ENCODE results near the gene INPP5B. TPM values are rescaled to one million over a fixed set of nuclear protein-coding genes. Genes with fewer than 3 reads are reported as not detected.
A peak's percentile ranks its signal among the peaks of the same experiment; 100 is the strongest.

The INPP5B gene
- total RNA-seq, 2 donors from 2014 or later = 14.3 to 24.6 TPM

DNA sequence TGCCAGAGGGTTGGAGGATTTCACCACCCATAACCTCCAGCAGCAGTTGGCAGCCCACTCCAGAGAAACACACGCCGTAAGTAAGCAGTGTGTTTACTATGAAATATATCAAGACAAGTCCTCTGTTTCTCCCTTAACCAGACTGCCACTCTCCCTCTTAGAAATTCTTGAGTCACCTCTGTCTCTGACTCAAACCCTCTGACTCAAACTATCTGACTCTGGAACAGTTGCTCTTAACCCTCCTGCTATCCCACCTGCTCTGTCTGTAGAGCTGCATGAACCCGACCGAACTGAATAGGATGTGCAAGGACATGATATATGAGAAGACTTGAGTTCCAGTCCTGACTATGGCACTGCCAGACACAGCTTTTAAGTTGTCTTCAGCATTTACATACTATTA lies 14.1 kb downstream of the INPP5B start:
- no peaks in the 10 kb centered on the region for H3K36me3 ChIP-seq
- intact Hi-C loops (cut with DNase I) = no loop called here
- no peak overlapping the region for H3K9ac ChIP-seq (ENCODE audit: low read depth in 2 of 2, low read length in 2 of 2)
- no peak overlapping the region for H3K27ac ChIP-seq
- no peaks in the 10 kb centered on the region for H3K27me3 ChIP-seq
- peaks cover 5% of the 10 kb centered on the region for H3K4me1 ChIP-seq
- H3K4me3 ChIP-seq = no peak overlapping the region
- no peaks in the 10 kb centered on the region for H3K9me3 ChIP-seq
- no peak for DNase-seq
- TF ChIP-seq, protein P1, sequence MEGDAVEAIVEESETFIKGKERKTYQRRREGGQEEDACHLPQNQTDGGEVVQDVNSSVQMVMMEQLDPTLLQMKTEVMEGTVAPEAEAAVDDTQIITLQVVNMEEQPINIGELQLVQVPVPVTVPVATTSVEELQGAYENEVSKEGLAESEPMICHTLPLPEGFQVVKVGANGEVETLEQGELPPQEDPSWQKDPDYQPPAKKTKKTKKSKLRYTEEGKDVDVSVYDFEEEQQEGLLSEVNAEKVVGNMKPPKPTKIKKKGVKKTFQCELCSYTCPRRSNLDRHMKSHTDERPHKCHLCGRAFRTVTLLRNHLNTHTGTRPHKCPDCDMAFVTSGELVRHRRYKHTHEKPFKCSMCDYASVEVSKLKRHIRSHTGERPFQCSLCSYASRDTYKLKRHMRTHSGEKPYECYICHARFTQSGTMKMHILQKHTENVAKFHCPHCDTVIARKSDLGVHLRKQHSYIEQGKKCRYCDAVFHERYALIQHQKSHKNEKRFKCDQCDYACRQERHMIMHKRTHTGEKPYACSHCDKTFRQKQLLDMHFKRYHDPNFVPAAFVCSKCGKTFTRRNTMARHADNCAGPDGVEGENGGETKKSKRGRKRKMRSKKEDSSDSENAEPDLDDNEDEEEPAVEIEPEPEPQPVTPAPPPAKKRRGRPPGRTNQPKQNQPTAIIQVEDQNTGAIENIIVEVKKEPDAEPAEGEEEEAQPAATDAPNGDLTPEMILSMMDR (IDR thresholded peaks at IDR 0.05) = no peak

GRCh38 chr1:37931361-37932158 lies 15.3 kb downstream of the INPP5B start:
- TF ChIP-seq, protein P1 (IDR thresholded peaks at IDR 0.05) = no peak
- Histone ChIP-seq H3K4me3 (peak overlapping the region; percentile 95), H3K27ac (peak overlapping the region; percentile 61), H3K4me1 (peaks cover 5% of the 10 kb centered on the region), H3K36me3 (no peaks in the 10 kb centered on the region), H3K27me3 (no peaks in the 10 kb centered on the region), H3K9me3 (no peaks in the 10 kb centered on the region), H3K9ac (ENCODE audit: low read depth in 2 of 2, low read length in 2 of 2) (peak overlapping the region; percentile 84)
- DNase-seq = peak; percentile 99
- intact Hi-C loops (cut with DNase I) = no loop called here

GRCh38 chr1:37931102-37931360 lies 15.8 kb downstream of the INPP5B start:
- H3K4me3 ChIP-seq = peak overlapping the region; percentile 95
- H3K4me1 ChIP-seq = peaks cover 5% of the 10 kb centered on the region
- no peaks in the 10 kb centered on the region for H3K27me3 ChIP-seq
- peak overlapping the region; percentile 61 for H3K27ac ChIP-seq
- TF ChIP-seq, protein P1 (IDR thresholded peaks at IDR 0.05) = no peak
- DNase-seq = no peak
- H3K9me3 ChIP-seq = no peaks in the 10 kb centered on the region
- no peaks in the 10 kb centered on the region for H3K36me3 ChIP-seq
- intact Hi-C loops (cut with DNase I) = no loop called here
- peak overlapping the region; percentile 84 for H3K9ac ChIP-seq (ENCODE audit: low read depth in 2 of 2, low read length in 2 of 2)

DNA sequence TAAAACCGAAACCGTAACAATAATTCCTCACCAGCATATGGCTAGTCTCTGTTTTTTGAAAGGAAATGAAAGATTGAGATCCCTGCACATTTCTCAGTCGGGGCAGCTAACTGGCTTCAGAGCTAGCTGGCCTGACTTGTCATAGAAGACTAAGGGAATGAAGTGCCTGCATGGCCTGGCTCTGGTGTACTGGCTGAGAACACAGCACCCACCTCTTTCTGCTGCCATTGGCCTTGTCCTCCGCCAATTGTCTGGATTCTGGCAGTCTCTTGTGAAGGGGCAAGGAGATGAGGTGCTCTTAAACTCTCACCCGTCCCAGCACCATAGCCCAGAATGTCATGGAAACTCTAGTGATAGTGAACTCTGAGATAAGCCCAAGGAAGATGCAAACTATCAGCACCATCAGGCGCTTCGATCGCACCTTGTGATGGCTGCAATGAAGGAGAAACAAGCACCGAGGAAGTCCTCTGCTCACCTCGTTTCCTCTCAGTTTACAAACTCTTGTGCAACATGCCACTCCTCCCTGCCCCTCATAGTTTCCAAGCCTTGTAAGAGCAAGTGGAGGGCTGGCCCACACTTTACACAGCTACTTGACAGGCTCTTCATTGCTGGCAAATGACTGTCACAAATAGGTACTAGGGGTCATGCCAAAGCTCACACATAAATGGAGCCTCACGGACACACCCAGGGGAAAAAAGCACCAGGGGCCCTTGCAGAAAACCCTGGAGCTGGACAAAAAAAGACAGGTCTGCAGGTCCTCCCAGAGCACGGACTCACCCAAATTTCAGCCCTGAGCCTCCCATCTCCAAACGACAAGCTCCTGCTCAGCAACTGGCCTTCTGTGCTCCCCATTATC lies 16.4 kb downstream of the INPP5B start:
- no peaks in the 10 kb centered on the region for H3K9me3 ChIP-seq
- peak; percentile 26 for DNase-seq
- H3K27me3 ChIP-seq = no peaks in the 10 kb centered on the region
- H3K9ac ChIP-seq (ENCODE audit: low read depth in 2 of 2, low read length in 2 of 2) = peak overlapping the region; percentile 84
- no peak overlapping the region for H3K27ac ChIP-seq
- intact Hi-C loops (cut with DNase I) = no loop called here
- peak overlapping the region; percentile 95 for H3K4me3 ChIP-seq
- H3K36me3 ChIP-seq = no peaks in the 10 kb centered on the region
- TF ChIP-seq, protein P1 (IDR thresholded peaks at IDR 0.05) = no peak
- H3K4me1 ChIP-seq = peaks cover 5% of the 10 kb centered on the region

- TF ChIP-seq, protein P1 (IDR thresholded peaks at IDR 0.05) = no peak
- DNase-seq = no peak
- intact Hi-C loops (cut with DNase I) = no loop called here
- Histone ChIP-seq H3K9ac (ENCODE audit: low read depth in 2 of 2, low read length in 2 of 2) (no peak overlapping the region), H3K36me3 (no peaks in the 10 kb centered on the region), H3K4me3 (no peak overlapping the region), H3K27me3 (no peaks in the 10 kb centered on the region), H3K4me1 (peaks cover 5% of the 10 kb centered on the region), H3K9me3 (no peaks in the 10 kb centered on the region), H3K27ac (no peak overlapping the region)
These were observed 20.6 kb downstream of the INPP5B start for GRCh38 chr1:37926038-37926924.
